B cell (primary cell): Measurements from ENCODE around the gene PSMD9.

Experiments
- CTCF ChIP-seq: fragments of 200-600 bp; IDR thresholded peaks from one replicate; pipeline ENCODE4 v1.8.0; 2022; ENCODE audit warnings: antibody characterized with exemption, mild to moderate bottlenecking
- EZH2 ChIP-seq: IDR thresholded peaks from 2 replicates; pipeline ENCODE4 v1.6.1; 2012; ENCODE audit warnings: borderline replicate concordance, low read depth, mild to moderate bottlenecking, moderate library complexity, low read length; ENCODE audit not compliant: insufficient read depth, poor library complexity, severe bottlenecking

- TF ChIP-seq CTCF (no peak), EZH2 (no peak)
Measured at GRCh38 chr12:121933522-121934308, 45.1 kb downstream of the PSMD9 start.
